ENCODE data around the gene UTS2R. TPM values are rescaled to one million over a fixed set of nuclear protein-coding genes. Genes with fewer than 3 reads are reported as not detected.
"Not testable (repeated sequence)": the region's sequence is repeated elsewhere in the genome, so short reads cannot be mapped to it uniquely, and the experiment has no call there.

UTS2R gene
- total and polyA plus RNA-seq, 2 of the 4 experiments (the other 2 are of a cell fraction): not detected

- WGBS, 2 experiments (ENCODE audit: extremely low coverage in 2 of 2, insufficient read length in 1 of 2): 64% methylated on average over 16 of the region's 21 CpGs; no CpG with 5 or more reads in 1 of the 2 experiments
- Histone ChIP-seq H3K9me3 (ENCODE audit: control insufficient read depth, insufficient read depth, low read length) (no peaks in the 10 kb centered on the region), H3K4ac (ENCODE audit: low read depth, low read length) (no peak within 1 kb of the TSS), H2AK5ac (ENCODE audit: low read depth, low read length) (no peak within 1 kb of the TSS), H3K4me2 (ENCODE audit: low read depth, low read length) (no peak within 1 kb of the TSS), H2AFZ (replicated peaks; ENCODE audit: low read length, poor library complexity) (peak within 1 kb of the TSS; percentile 29), H4K5ac (ENCODE audit: low read depth, low read length) (no peak within 1 kb of the TSS), H3K27me3 (ENCODE audit: control insufficient read depth, insufficient read depth, low read length) (peaks cover 29% of the 10 kb centered on the region; the same call in 1 of the 2 replicates), H3K9me1 (ENCODE audit: insufficient read depth, low read length) (no peaks in the 10 kb centered on the region), H4K8ac (ENCODE audit: low read depth in 2 of 2, low read length in 2 of 2) (0 out of 4 replicates have a peak within 1 kb of the TSS, but pooled peaks of 1 of the 2 experiments have one; percentile 21), H4K91ac (ENCODE audit: insufficient read depth, low read depth, low read length) (no peak within 1 kb of the TSS), H3K4me3 (ENCODE audit: insufficient read depth, low read depth, low read length) (no peak within 1 kb of the TSS), H2BK120ac (ENCODE audit: low read depth, low read length) (no peak within 1 kb of the TSS), H3K23ac (ENCODE audit: low read depth, low read length) (no peak within 1 kb of the TSS), H2BK20ac (ENCODE audit: low read depth, low read length) (no peak within 1 kb of the TSS), H3K36me3 (ENCODE audit: control insufficient read depth, insufficient read depth, low read length) (no peaks in the 10 kb centered on the region), H2BK5ac (ENCODE audit: low read depth, low read length, poor library complexity, severe bottlenecking) (no peak within 1 kb of the TSS), H2AK9ac (replicated peaks; ENCODE audit: low read depth, low read length, poor library complexity) (no peak within 1 kb of the TSS), H3K14ac (replicated peaks; ENCODE audit: low read depth, low read length) (no peak within 1 kb of the TSS), H3K79me1 (ENCODE audit: low read depth in 1 of 2, low read length in 2 of 2) (no peaks in the 10 kb centered on the region), H3K9ac (ENCODE audit: low read depth, low read length) (no peak within 1 kb of the TSS), H3K56ac (ENCODE audit: extremely low read depth, insufficient read depth, low read length) (no peak within 1 kb of the TSS), H3K4me1 (ENCODE audit: control insufficient read depth, insufficient read depth, low read length) (peaks cover 5% of the 10 kb centered on the region; the same call in 1 of the 2 replicates), H3K18ac (ENCODE audit: low read depth, low read length) (no peak within 1 kb of the TSS), H3K27ac (ENCODE audit: insufficient read depth, low read length) (no peak within 1 kb of the TSS), H2BK15ac (ENCODE audit: low read depth, low read length) (no peak within 1 kb of the TSS), H4K20me1 (ENCODE audit: insufficient read depth, low read length) (no peaks in the 10 kb centered on the region)
- ATAC-seq (ENCODE audit: low read depth): no peak
- dilution Hi-C loops (cut with HindIII; ENCODE audit: low sequenced_read_pairs, unreplicated experiment): no loop called here
- intact Hi-C loops (cut with micrococcal nuclease): no loop called here
- ChIA-PET POLR2A (ENCODE audit: unreplicated experiment) (no interaction called here), CTCF (no interaction called here)
- in situ Hi-C loops (cut with MboI; ENCODE audit: low sequenced_read_pairs): loop anchor here (10.0 kb wide), 2 partner anchors 196 to 416 kb away; no protein-coding TSS in a partner anchor
- TF ChIP-seq NFE2L2 (IDR thresholded peaks at IDR 0.05; ENCODE audit: low read depth, low read length) (peak; percentile 71), RCOR1 (IDR thresholded peaks at IDR 0.05; ENCODE audit: insufficient replicate concordance, low read length) (no peak)
- DNase-seq: no peak
- BruUV-seq (replicated peaks): no TSS peak
Measured at GRCh38 chr17:82358465-82359350, 12.9 kb upstream of the UTS2R start, which contains the start of gene TEX19. Gene TEX19 (plus strand): TSS chr17:82359247. CDS start chr17:82362151, 2,904 bp downstream.

DNA sequence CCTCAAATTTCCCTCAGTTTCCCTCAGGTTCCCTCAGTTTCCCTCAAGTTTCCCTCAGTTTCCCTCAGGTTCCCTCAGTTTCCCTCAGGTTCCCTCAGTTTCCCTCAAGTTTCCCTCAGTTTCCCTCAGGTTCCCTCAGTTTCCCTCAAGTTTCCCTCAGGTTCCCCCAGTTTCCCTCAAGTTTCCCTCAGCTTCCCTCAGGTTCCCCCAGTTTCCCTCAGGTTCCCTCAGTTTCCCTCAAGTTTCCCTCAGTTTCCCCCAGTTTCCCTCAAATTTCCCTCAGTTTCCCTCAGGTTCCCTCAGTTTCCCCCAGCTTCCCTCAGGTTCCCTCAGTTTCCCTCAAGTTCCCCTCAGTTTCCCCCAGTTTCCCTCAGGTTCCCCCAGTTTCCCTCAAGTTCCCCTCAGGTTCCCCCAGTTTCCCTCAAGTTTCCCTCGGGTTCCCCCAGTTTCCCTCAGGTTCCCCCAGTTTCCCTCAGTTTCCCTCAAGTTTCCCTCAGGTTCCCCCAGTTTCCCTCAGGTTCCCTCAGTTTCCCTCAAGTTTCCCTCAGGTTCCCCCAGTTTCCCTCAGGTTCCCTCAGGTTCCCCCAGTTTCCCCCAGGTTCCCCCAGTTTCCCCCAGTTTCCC, 12.0 kb upstream of the UTS2R start:
- H3K36me3 ChIP-seq (ENCODE audit: control insufficient read depth, insufficient read depth, low read length); H3K9me1 ChIP-seq (ENCODE audit: insufficient read depth, low read length); H2BK15ac ChIP-seq (ENCODE audit: low read depth, low read length); dilution Hi-C loops (cut with HindIII; ENCODE audit: low sequenced_read_pairs, unreplicated experiment); H3K4me2 ChIP-seq (ENCODE audit: low read depth, low read length); H4K20me1 ChIP-seq (ENCODE audit: insufficient read depth, low read length); H3K14ac ChIP-seq (replicated peaks; ENCODE audit: low read depth, low read length); ATAC-seq (ENCODE audit: low read depth); H2AFZ ChIP-seq (replicated peaks; ENCODE audit: low read length, poor library complexity); H3K79me1 ChIP-seq (ENCODE audit: low read depth in 1 of 2, low read length in 2 of 2); BruUV-seq (replicated peaks); H2AK9ac ChIP-seq (replicated peaks; ENCODE audit: low read depth, low read length, poor library complexity); H4K91ac ChIP-seq (ENCODE audit: insufficient read depth, low read depth, low read length); H2BK120ac ChIP-seq (ENCODE audit: low read depth, low read length); CTCF ChIA-PET; H3K18ac ChIP-seq (ENCODE audit: low read depth, low read length); H3K27ac ChIP-seq (ENCODE audit: insufficient read depth, low read length); H3K56ac ChIP-seq (ENCODE audit: extremely low read depth, insufficient read depth, low read length); H2BK5ac ChIP-seq (ENCODE audit: low read depth, low read length, poor library complexity, severe bottlenecking); DNase-seq; H4K5ac ChIP-seq (ENCODE audit: low read depth, low read length); H3K23ac ChIP-seq (ENCODE audit: low read depth, low read length); H2AK5ac ChIP-seq (ENCODE audit: low read depth, low read length); H3K9me3 ChIP-seq (ENCODE audit: control insufficient read depth, insufficient read depth, low read length); POLR2A ChIA-PET (ENCODE audit: unreplicated experiment); H3K9ac ChIP-seq (ENCODE audit: low read depth, low read length); H3K4me1 ChIP-seq (ENCODE audit: control insufficient read depth, insufficient read depth, low read length); intact Hi-C loops (cut with micrococcal nuclease); H4K8ac ChIP-seq (ENCODE audit: low read depth in 2 of 2, low read length in 2 of 2); H3K4me3 ChIP-seq (ENCODE audit: insufficient read depth, low read depth, low read length); H2BK20ac ChIP-seq (ENCODE audit: low read depth, low read length); H3K4ac ChIP-seq (ENCODE audit: low read depth, low read length): not testable (repeated sequence)
- WGBS, 2 experiments (ENCODE audit: extremely low coverage in 2 of 2, insufficient read length in 1 of 2): no CpG with 5 or more reads among the region's 1 CpG
- in situ Hi-C loops (cut with MboI; ENCODE audit: low sequenced_read_pairs): loop anchor here (10.0 kb wide), 2 partner anchors 195 to 415 kb away; no protein-coding TSS in a partner anchor
- H3K27me3 ChIP-seq (ENCODE audit: control insufficient read depth, insufficient read depth, low read length): peaks cover 28% of the 10 kb centered on the region; the same call in 1 of the 2 replicates

All from IMR-90 (cell line).